Iris pigment epithelial cell (primary cell): ENCODE data around the gene COL5A1.
"Not testable (repeated sequence)": the region's sequence is repeated elsewhere in the genome, so short reads cannot be mapped to it uniquely, and the experiment has no call there.

Experiments used
- DNase-seq: peaks from one replicate; pipeline ENCODE4 v3.0.0-alpha.2; 2011; ENCODE audit warnings: low read depth

COL5A1 gene

GRCh38 chr9:134838651-134839454 is 197.2 kb downstream of the COL5A1 start:
- no peak for DNase-seq

- DNase-seq = no peak
Measured at GRCh38 chr9:134839455-134840125, 198.0 kb downstream of the COL5A1 start.

GRCh38 chr9:134840511-134840910 is 198.9 kb downstream of the COL5A1 start:
- no peak for DNase-seq

- DNase-seq = no peak
Measured at GRCh38 chr9:134841180-134841904, 199.7 kb downstream of the COL5A1 start.

GRCh38 chr9:134842321-134842720 is 200.7 kb downstream of the COL5A1 start:
- DNase-seq = no peak

- no peak for DNase-seq
Measured at GRCh38 chr9:134843740-134844139, 202.1 kb downstream of the COL5A1 start.

- no peak for DNase-seq
Measured at GRCh38 chr9:134844821-134845220, 203.2 kb downstream of the COL5A1 start.

- no peak for DNase-seq
Measured at GRCh38 chr9:134846187-134846586, 204.6 kb downstream of the COL5A1 start.

GRCh38 chr9:134846699-134847098 is 205.1 kb downstream of the COL5A1 start:
- DNase-seq = no peak

GRCh38 chr9:134847138-134847537 is 205.5 kb downstream of the COL5A1 start:
- DNase-seq = no peak

GRCh38 chr9:134847752-134848432 is 206.3 kb downstream of the COL5A1 start:
- no peak for DNase-seq

GRCh38 chr9:134848504-134848903 is 206.9 kb downstream of the COL5A1 start:
- no peak for DNase-seq

GRCh38 chr9:134850611-134851010 is 209.0 kb downstream of the COL5A1 start:
- DNase-seq = no peak

- DNase-seq = no peak
Measured at GRCh38 chr9:134851020-134851419, 209.4 kb downstream of the COL5A1 start.

GRCh38 chr9:134852906-134853654 is 211.5 kb downstream of the COL5A1 start:
- no peak for DNase-seq

- no peak for DNase-seq
Measured at GRCh38 chr9:134853893-134854292, 212.3 kb downstream of the COL5A1 start.

GRCh38 chr9:134854541-134854981 is 213.0 kb downstream of the COL5A1 start:
- no peak for DNase-seq

- DNase-seq = no peak
Measured at GRCh38 chr9:134855231-134855899, 213.8 kb downstream of the COL5A1 start.

- DNase-seq = no peak
Measured at GRCh38 chr9:134855900-134856377, 214.3 kb downstream of the COL5A1 start.

- not testable (repeated sequence) for DNase-seq
Measured at GRCh38 chr9:134857451-134857850, 215.8 kb downstream of the COL5A1 start.
